Adipocyte (in vitro differentiated cells): ENCODE measurements around the gene TAAR2.
"Not testable (repeated sequence)": the region's sequence is repeated elsewhere in the genome, so short reads cannot be mapped to it uniquely, and the experiment has no call there.

Experiments
- DNase-seq: peaks from one replicate; pipeline ENCODE4 v3.0.0-alpha.2; 2015; ENCODE audit warnings: low read depth
- H3K27me3 ChIP-seq: replicated peaks from 2 replicates; pipeline ENCODE4 v1.7.0; 2013; ENCODE audit warnings: mild to moderate bottlenecking, low read length, moderate library complexity; ENCODE audit not compliant: control insufficient read depth, insufficient read depth
- H3K36me3 ChIP-seq: 2 replicates; pipeline ENCODE4 v1.7.0; 2013; ENCODE audit warnings: low read length, mild to moderate bottlenecking, moderate library complexity; ENCODE audit not compliant: control insufficient read depth, insufficient read depth, severe bottlenecking
- H3K4me1 ChIP-seq: 2 replicates; pipeline ENCODE4 v1.7.0; 2013; ENCODE audit warnings: mild to moderate bottlenecking, low read length, moderate library complexity; ENCODE audit not compliant: control insufficient read depth, insufficient read depth
- H3K4me3 ChIP-seq: 2 replicates; pipeline ENCODE4 v1.7.0; 2013; ENCODE audit warnings: mild to moderate bottlenecking, low read length, moderate library complexity
- H3K9ac ChIP-seq: 2 replicates; pipeline ENCODE4 v1.7.0; 2013; ENCODE audit warnings: mild to moderate bottlenecking, low read length, moderate library complexity
- H3K9me3 ChIP-seq: 2 replicates; pipeline ENCODE4 v1.7.0; 2013; ENCODE audit warnings: mild to moderate bottlenecking, low read length, moderate library complexity; ENCODE audit not compliant: control insufficient read depth

TAAR2 gene

GRCh38 chr6:132612449-132613108 is 11.5 kb downstream of the TAAR2 start:
- Histone ChIP-seq H3K4me1 (peaks cover 14% of the 10 kb centered on the region), H3K9ac (no peak overlapping the region), H3K27me3 (no peaks in the 10 kb centered on the region), H3K36me3 (no peaks in the 10 kb centered on the region), H3K4me3 (no peak overlapping the region), H3K9me3 (no peaks in the 10 kb centered on the region)
- DNase-seq: no peak

DNA sequence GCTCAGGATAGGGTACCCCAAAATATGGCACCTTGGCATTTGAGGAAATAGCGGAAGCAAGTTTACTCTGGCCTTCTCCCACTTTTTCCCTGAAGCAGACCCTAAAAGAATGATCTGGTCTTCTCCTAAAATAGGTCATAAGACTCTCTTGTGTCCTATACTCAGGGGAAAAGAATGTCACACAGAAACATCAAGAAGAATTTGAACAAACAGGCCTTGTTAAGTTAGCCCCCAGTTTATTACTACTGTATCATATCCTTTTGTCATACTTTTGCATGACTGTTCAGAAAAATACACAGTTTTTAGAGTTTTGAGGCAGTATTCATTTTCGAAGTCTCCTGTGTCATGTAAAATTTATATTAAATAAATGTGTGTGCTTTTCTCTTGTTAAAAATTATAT is 12.5 kb downstream of the TAAR2 start:
- Histone ChIP-seq H3K4me3 (no peak overlapping the region), H3K9ac (no peak overlapping the region), H3K27me3 (no peaks in the 10 kb centered on the region), H3K4me1 (peaks cover 14% of the 10 kb centered on the region), H3K36me3 (no peaks in the 10 kb centered on the region), H3K9me3 (no peaks in the 10 kb centered on the region)
- DNase-seq: no peak

- H3K9ac ChIP-seq: no peak overlapping the region
- H3K36me3 ChIP-seq: no peaks in the 10 kb centered on the region
- H3K4me3 ChIP-seq: no peak overlapping the region
- H3K27me3 ChIP-seq: peaks cover 4% of the 10 kb centered on the region
- H3K9me3 ChIP-seq: no peaks in the 10 kb centered on the region
- DNase-seq: no peak
- peaks cover 14% of the 10 kb centered on the region for H3K4me1 ChIP-seq
Observed at GRCh38 chr6:132607544-132608233, 16.4 kb downstream of the TAAR2 start.

- DNase-seq: no peak
- H3K9me3 ChIP-seq: no peaks in the 10 kb centered on the region
- peaks cover 4% of the 10 kb centered on the region for H3K27me3 ChIP-seq
- H3K4me3 ChIP-seq: no peak overlapping the region
- H3K9ac ChIP-seq: no peak overlapping the region
- H3K36me3 ChIP-seq: no peaks in the 10 kb centered on the region
- H3K4me1 ChIP-seq: peaks cover 7% of the 10 kb centered on the region
Observed at GRCh38 chr6:132604635-132605152, 19.4 kb downstream of the TAAR2 start.

DNA sequence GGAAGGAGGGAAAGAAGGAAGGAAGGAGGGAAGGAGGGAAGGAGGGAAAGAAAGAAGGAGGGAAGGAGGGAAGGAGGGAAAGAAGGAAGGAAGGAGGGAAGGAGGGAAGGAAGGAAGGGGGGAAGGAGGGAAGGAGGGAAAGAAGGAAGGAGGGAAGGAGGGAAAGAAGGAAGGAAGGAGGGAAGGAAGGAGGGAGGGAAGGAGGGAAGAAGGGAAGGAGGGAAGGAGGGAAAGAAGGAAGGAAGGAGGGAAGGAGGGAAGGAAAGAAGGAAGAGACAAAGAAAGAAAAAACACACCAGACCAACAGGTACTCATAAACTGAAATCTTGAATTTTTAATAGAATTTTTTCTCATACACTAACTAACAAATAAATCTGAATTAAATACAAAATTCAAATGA is 23.2 kb downstream of the TAAR2 start:
- not testable (repeated sequence) for H3K4me3 ChIP-seq, H3K4me1 ChIP-seq, H3K9ac ChIP-seq, DNase-seq, H3K36me3 ChIP-seq, H3K27me3 ChIP-seq, H3K9me3 ChIP-seq

DNA sequence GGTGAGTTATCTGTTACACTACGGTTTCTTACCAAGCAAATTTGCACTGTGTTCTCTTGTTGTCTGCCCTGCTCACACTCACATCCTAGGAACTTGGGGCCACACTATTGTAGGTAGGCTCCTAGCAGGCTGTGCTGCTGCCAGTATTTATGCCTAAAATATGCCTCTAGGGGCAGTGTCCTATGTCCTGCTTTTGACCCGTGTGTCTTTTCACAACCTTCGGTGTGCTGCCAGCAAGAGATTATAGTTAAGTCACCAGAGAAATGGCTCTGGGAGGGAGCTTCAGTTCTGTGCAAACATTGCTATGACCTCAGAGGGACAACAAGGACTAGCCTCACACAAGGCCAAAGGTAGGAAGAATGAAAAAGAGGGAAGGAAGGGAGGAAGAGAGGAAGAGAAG is 25.6 kb downstream of the TAAR2 start:
- DNase-seq: no peak
- H3K9me3 ChIP-seq: no peaks in the 10 kb centered on the region
- peaks cover 4% of the 10 kb centered on the region for H3K27me3 ChIP-seq
- no peaks in the 10 kb centered on the region for H3K4me1 ChIP-seq
- no peak overlapping the region for H3K4me3 ChIP-seq
- no peaks in the 10 kb centered on the region for H3K36me3 ChIP-seq
- H3K9ac ChIP-seq: no peak overlapping the region

DNA sequence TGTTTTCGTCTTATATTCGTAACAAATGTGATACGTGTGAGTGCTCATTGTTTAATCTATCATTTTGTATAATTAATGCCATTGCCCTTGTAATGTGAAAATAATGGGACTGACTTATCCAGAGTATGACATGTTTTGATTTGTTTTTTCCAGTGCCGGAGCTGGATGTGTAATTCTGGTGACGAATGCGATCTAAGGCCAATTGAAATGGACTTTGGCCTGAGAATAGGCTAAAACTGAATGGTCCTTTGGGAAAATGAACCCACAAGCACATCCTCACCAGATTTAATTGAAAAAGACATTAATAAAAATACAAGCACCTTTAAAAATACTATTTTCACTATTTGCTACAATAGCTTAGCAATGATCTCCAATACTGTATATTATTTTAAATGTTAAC is 27.9 kb downstream of the TAAR2 start:
- no peaks in the 10 kb centered on the region for H3K4me1 ChIP-seq
- H3K9me3 ChIP-seq: no peaks in the 10 kb centered on the region
- no peak overlapping the region for H3K9ac ChIP-seq
- peaks cover 4% of the 10 kb centered on the region for H3K27me3 ChIP-seq
- no peak overlapping the region for H3K4me3 ChIP-seq
- DNase-seq: no peak
- no peaks in the 10 kb centered on the region for H3K36me3 ChIP-seq

- Histone ChIP-seq H3K27me3 (peaks cover 15% of the 10 kb centered on the region), H3K4me1 (no peaks in the 10 kb centered on the region), H3K4me3 (no peak overlapping the region), H3K9me3 (no peaks in the 10 kb centered on the region), H3K36me3 (no peaks in the 10 kb centered on the region), H3K9ac (no peak overlapping the region)
- no peak for DNase-seq
Observed at GRCh38 chr6:132592855-132593254, 31.2 kb downstream of the TAAR2 start.

DNA sequence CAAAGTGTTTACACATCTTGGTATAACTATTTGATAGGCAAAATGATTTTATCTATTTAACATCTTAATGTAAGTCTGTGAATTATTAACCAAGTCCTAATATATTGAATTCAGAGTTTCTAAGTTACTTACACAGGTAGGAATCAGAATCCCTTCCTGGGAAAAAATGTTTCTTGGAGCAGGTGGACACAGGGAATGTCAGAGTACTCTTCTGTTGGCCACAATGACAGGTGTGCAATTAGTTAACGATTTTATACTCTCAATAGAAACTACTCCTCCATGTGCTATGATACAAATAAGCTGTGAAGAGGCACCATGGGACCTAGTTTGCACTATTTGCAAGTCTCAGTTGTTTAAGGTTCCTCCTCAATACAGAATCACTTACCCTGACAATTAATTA is 33.7 kb downstream of the TAAR2 start:
- Histone ChIP-seq H3K4me1 (no peaks in the 10 kb centered on the region), H3K36me3 (no peaks in the 10 kb centered on the region), H3K4me3 (no peak overlapping the region), H3K9me3 (no peaks in the 10 kb centered on the region), H3K27me3 (peaks cover 15% of the 10 kb centered on the region), H3K9ac (no peak overlapping the region)
- DNase-seq: no peak

DNA sequence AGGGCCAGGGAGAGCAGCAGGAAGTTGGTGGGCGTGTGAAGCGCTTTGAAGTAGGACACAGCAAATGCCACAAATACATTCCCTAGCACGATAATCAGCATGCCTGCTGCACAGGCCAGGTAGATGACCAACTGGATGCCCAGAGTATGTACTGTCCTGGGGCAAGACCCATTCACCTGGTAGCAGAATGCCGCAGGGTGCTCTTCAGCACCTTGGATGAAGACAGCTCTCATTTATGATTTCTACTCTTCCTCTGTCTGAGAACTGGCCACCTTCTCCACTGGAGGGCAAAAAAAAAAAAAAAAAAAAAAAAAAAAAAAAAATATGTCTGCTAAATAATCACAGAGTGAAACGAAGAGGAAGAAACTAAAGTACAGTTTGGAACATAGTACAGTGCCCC is 34.6 kb downstream of the TAAR2 start, which contains the start of gene TAAR5:
Gene TAAR5, minus strand, starts transcription at position 288 of the 400 bp plus-strand sequence. Its CDS starts 55 bp downstream, at position 233.
- Histone ChIP-seq H3K9ac (no peak within 1 kb of the TSS), H3K9me3 (no peaks in the 10 kb centered on the region), H3K4me3 (no peak within 1 kb of the TSS), H3K4me1 (no peaks in the 10 kb centered on the region), H3K36me3 (no peaks in the 10 kb centered on the region), H3K27me3 (peaks cover 15% of the 10 kb centered on the region)
- DNase-seq: no peak

GRCh38 chr6:132587424-132587823 is 36.7 kb downstream of the TAAR2 start:
- Histone ChIP-seq H3K4me1 (no peaks in the 10 kb centered on the region), H3K9ac (no peak overlapping the region), H3K4me3 (no peak overlapping the region), H3K9me3 (no peaks in the 10 kb centered on the region), H3K36me3 (no peaks in the 10 kb centered on the region), H3K27me3 (peaks cover 23% of the 10 kb centered on the region)
- no peak for DNase-seq
